Measurements from ENCODE around the gene CHRFAM7A.
"Not testable (repeated sequence)": the region's sequence is repeated elsewhere in the genome, so short reads cannot be mapped to it uniquely, and the experiment has no call there.

DNA sequence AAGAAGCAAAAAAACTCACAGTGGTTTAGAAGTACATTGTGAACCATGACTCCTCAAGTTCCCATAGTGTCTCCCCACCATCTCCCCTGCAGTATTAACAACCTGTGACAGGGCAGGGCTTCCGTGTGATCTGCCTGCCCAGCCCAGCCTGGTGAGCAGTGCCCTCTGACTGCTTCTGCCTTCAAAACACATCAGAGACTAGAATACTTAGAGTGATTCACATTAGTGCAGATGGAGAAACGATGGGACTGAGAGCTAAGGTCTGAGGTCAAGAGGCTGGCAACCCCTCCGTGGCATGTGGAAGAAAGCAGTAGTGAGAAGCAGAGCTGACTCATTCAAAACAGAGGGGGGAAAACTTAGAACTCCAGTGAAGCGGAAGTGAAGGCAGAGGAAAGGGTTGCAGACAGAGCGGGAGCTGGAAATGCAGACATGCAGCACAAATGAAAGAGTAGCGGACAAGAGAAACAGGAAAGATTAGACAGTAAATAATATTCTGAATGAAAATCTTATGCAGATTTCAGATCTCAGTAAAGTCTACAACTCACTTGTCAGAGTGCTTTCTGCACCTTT is 6.9 kb downstream of the CHRFAM7A start:
- TF ChIP-seq MXI1 (conservative IDR thresholded peaks at IDR 0.05; ENCODE audit: poor library complexity, severe bottlenecking); EZH2 (IDR thresholded peaks at IDR 0.05; ENCODE audit: borderline replicate concordance, insufficient read depth, low read length, poor library complexity, severe bottlenecking); POLR2AphosphoS5 (IDR thresholded peaks at IDR 0.05); TAF1 (IDR thresholded peaks at IDR 0.05; ENCODE audit: low read depth); RAD21 (conservative IDR thresholded peaks at IDR 0.05); EP300 (conservative IDR thresholded peaks at IDR 0.05; ENCODE audit: poor library complexity, severe bottlenecking); REST (IDR thresholded peaks at IDR 0.05; ENCODE audit: borderline replicate concordance): not testable (repeated sequence)
- TF ChIP-seq, protein P1, sequence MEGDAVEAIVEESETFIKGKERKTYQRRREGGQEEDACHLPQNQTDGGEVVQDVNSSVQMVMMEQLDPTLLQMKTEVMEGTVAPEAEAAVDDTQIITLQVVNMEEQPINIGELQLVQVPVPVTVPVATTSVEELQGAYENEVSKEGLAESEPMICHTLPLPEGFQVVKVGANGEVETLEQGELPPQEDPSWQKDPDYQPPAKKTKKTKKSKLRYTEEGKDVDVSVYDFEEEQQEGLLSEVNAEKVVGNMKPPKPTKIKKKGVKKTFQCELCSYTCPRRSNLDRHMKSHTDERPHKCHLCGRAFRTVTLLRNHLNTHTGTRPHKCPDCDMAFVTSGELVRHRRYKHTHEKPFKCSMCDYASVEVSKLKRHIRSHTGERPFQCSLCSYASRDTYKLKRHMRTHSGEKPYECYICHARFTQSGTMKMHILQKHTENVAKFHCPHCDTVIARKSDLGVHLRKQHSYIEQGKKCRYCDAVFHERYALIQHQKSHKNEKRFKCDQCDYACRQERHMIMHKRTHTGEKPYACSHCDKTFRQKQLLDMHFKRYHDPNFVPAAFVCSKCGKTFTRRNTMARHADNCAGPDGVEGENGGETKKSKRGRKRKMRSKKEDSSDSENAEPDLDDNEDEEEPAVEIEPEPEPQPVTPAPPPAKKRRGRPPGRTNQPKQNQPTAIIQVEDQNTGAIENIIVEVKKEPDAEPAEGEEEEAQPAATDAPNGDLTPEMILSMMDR (IDR thresholded peaks at IDR 0.05; ENCODE audit: poor library complexity, severe bottlenecking): not testable (repeated sequence)

Measured in neural cell (in vitro differentiated cells).